Stimulated activated naive CD4-positive, alpha-beta T cell treated with Interleukin-2 at 50 U/mL for 16 hours (primary cell): ENCODE measurements around the gene SIK2.
"Not testable (repeated sequence)": the region's sequence is repeated elsewhere in the genome, so short reads cannot be mapped to it uniquely, and the experiment has no call there.

ENCODE experiments used
- DNase-seq: peaks from one replicate; lab custom pipeline; 2025; lab: John Stamatoyannopoulos, UW

Gene SIK2

DNA sequence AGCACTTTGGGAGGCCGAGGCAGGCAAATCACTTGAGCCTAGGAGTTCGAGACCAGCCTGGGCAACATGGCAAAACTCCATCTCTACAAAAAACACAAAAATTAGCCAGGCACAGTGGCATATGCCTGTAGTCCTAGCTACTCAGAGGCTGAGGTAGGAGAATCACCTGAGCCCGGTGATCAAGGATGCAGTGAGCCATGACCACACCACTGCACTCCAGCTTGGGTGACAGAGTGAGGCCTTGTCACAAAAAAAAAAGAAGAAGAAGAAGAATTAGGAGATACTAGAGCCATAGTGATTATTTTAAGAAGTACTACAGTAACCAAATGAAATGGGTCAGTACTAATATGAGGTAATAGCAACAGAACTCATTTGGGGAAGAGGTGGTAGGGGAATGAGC, 56.2 kb downstream of the SIK2 start:
- not testable (repeated sequence) for DNase-seq

DNA sequence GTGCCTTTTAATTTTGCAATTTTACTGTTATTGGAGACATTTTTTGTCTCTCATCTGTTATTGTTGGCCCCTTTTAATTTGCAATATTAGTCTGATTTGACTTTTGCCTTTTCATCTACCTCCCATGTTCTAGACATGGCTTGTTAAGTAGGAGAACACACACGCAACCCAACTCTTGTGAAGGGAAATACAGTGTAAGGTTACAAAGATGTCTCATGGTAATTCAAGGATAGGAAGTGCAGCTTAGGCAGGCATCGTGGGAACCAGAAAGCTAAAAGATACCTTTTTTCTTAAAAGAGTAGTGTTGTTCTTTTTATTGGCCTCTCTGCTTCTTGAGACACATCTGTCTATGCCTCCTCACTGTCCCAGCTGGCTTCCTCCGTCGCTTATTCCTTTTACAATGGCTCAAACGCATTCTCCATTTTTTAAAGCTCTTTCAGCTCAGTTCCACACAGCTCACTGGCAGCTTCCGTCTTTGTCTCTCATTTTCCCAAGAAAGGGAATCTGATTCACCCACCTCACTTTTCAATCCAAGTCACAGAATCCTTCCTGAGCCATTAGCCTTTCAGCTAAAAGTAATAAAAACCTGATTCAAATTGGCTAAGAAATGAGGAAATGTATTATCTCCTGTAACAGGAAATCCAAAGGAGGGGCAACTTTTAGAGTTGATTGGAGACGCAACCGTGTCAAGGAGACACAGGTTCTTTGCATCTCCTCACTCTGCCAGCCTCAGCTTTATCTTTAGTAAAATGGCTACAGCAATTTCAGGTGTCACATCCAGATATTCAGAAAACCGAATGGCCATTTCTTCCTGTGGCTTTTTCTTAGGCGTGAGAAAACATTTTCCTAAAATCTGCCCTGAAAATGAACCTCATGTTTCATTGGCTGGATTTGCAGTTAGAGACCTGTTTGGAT, 57.2 kb downstream of the SIK2 start:
- no peak for DNase-seq

DNA sequence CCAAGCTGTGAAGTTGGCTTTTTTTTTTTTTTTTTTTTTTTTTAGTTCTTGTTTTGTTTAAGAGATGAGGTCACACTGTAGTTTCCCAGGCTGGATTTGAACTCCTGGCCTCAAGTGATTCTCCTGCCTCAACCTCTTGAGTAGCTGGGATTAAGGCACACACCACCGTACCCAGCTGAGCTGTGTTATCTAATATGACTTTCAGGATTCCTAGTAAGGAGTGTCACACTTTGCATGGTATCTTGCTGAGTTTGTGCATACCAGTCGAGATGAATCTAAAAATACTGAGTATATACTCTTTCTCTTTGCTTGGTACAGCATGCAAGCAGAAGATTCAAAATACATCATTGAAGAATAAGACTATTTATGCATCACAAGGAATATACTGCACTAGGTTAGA, 58.6 kb downstream of the SIK2 start:
- no peak for DNase-seq

- DNase-seq = no peak
Measured at GRCh38 chr11:111663820-111664219, 61.6 kb downstream of the SIK2 start.

GRCh38 chr11:111665777-111666176, 63.5 kb downstream of the SIK2 start:
- DNase-seq = no peak

- DNase-seq = no peak
Measured at GRCh38 chr11:111668980-111669379, 66.7 kb downstream of the SIK2 start.

DNA sequence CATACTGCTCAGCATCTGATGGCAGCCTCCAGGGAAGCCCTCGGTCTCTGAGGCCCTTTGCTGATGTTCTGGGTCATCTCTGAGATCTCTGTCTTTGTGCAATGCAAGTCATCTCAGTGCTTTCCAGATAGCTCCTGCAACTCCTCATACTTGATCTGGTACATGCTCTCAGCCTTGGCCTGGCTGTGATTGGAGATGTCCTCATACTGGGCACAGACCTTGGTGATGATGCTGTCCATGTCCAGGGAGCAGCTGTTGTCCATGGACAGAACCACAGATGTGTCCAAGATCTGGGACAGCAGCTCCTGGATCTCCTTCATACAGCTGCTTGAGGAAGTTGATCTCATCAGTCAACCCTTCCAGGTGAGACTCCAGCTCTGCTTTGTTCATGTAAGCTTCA, 69.1 kb downstream of the SIK2 start:
- DNase-seq = no peak

- DNase-seq = no peak
Measured at GRCh38 chr11:111672949-111673348, 70.7 kb downstream of the SIK2 start.

GRCh38 chr11:111674941-111675340, 72.7 kb downstream of the SIK2 start:
- no peak for DNase-seq

DNA sequence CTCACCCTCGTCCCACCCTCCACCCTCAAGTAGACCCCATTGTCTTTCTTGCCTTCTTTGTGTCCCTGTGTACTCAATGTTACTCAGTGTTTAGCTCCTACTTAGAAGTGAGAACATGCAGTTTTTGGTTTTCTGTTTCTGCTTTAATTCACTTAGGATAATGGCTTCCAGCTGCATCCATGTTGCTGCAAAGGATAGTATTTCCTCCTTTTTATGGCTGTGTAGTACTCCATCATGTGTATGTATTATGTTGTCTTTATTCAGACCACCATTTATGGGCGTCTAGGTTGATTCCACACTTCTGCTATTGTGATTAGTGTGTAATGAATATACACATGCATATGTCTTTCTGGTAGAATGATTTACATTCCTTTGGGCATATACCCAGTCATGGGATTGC, 73.6 kb downstream of the SIK2 start:
- DNase-seq = no peak

GRCh38 chr11:111676878-111677585, 74.8 kb downstream of the SIK2 start:
- no peak for DNase-seq

DNA sequence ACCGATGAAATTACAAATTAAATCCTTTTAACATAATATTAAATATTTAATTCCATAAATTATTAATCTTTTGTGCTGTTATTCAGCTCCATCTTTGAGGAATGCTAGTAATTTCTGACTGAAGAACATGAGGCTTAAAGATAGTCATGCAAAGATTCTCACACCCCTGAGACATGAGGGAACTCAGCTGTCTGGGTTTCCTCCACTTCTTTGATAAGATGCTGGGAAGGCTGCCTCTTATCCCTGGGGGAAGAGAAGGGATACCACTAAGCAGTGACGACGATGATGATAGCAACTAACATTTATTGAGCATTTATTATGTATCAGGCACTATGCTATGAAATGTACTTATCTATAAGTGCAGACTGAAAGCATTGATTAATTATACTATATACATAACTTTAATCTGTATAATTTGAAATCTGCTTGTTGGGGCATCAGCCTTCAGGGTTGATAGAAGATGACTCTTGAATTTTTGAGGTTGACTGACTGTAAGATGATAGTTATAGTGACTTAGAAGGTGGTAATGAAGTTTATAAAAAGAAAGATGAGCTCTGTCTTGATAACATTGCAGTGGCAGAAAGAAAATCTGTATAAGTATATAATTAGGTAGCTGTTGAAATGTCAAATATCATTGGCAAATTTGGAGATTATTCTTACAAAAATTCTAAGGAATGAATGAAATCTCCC, 78.4 kb downstream of the SIK2 start:
- no peak for DNase-seq

DNA sequence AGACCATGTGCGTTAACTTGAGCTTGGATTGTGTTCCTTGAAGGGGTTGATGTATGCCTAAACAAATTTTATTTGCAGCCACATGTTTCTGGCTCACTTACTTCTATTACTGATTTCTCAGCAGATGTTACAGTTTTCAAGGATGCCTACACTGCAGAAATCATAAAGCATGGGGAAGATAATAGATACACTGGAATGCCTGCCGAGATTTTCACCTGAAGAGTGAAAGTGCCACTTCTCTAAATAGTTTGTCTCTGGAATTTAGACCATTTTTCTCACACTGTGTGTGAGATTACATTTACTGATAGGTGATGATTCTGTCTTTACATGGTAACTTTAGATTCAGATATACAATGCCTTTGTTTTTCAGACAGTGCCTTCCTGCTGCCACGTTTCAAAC, 81.6 kb downstream of the SIK2 start:
- no peak for DNase-seq

GRCh38 chr11:111684251-111684650, 82.0 kb downstream of the SIK2 start:
- no peak for DNase-seq

GRCh38 chr11:111688013-111688412, 85.8 kb downstream of the SIK2 start:
- DNase-seq = no peak

GRCh38 chr11:111691176-111691575, 88.9 kb downstream of the SIK2 start:
- DNase-seq = no peak

DNA sequence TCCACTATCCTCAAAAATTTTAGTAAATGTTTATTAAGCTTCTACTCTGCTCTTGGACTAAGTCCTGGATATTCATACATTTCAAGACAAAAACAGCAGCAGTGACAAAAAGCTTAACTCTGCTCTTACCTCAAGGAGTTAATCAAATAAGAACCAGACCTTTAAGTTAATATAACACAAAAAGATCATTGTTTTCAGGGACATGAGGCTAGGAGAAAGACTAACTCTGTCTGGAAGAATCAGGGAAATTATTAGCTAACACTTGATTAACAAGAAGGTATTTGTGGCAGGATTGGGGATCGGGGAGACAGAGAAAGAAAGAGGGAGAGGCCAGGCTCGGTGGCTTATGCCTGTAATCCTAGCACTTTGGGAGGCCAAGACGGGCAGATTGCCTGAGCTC, 89.5 kb downstream of the SIK2 start:
- DNase-seq = no peak

- no peak for DNase-seq
Measured at GRCh38 chr11:111693224-111693937, 91.1 kb downstream of the SIK2 start.

DNA sequence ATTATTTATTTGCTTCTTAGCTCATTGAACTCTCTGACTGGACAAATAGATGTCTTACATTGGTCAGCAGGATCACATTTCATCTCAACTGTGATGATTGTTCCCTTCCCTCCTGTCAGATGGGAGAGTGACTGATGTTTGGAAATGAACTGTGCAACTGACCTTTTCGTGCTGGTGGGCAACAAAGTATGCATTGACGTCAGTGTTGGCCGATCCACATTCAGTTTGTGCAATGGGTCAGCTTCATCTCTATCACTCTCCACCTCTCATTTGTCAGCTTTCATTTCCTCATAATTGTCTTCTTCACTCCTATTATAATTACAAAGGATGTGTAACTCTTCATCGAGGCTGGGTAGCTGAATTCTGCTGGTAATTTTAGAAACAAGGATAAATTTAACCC, 92.6 kb downstream of the SIK2 start:
- DNase-seq = no peak

GRCh38 chr11:111696556-111696955, 94.3 kb downstream of the SIK2 start:
- no peak for DNase-seq

GRCh38 chr11:111697933-111698371, 95.7 kb downstream of the SIK2 start:
- DNase-seq = no peak
